ENCODE measurements around the gene PSMD13.

The PSMD13 gene

GRCh38 chr11:208181-208916 is 28.4 kb upstream of the PSMD13 start:
- peak overlapping the region; percentile 91 for H3K4me3 ChIP-seq
- peaks cover 6% of the 10 kb centered on the region for H3K4me1 ChIP-seq
- H3K36me3 ChIP-seq (replicated peaks), result peaks cover 54% of the 10 kb centered on the region
- H3K27me3 ChIP-seq (ENCODE audit: low read depth), result no peaks in the 10 kb centered on the region
- in situ Hi-C loops (cut with MboI; ENCODE audit: low sequenced_read_pairs), result no loop called here
- H3K9me3 ChIP-seq, result no peaks in the 10 kb centered on the region
- DNase-seq (ENCODE audit: low spot score in 2 of 2), result peak; percentile 63 to 81

DNA sequence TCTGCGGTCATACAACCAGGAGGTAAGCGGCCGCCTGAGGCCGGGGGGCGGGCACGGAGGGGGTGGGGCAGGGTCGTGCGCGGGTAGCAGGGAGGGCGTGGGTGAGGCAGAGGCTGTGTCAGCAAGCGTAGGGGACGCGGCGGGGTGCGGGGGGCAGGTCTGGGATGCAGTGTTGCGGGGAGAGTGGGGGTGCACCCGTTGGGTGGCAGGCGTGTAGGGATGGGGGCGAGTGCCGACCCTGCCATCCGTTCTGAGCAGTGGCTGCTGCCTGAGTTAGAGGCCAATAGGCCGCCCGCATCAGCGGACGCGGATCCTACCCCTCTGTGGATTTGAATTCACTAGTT is 27.9 kb upstream of the PSMD13 start:
- Histone ChIP-seq H3K27me3 (ENCODE audit: low read depth) (no peaks in the 10 kb centered on the region), H3K4me3 (peak overlapping the region; percentile 91), H3K36me3 (replicated peaks) (peaks cover 58% of the 10 kb centered on the region), H3K4me1 (peaks cover 6% of the 10 kb centered on the region), H3K9me3 (no peaks in the 10 kb centered on the region)
- in situ Hi-C loops (cut with MboI; ENCODE audit: low sequenced_read_pairs), result no loop called here
- DNase-seq (ENCODE audit: low spot score in 2 of 2), result no peak

GRCh38 chr11:209275-210121 is 27.3 kb upstream of the PSMD13 start:
- Histone ChIP-seq H3K36me3 (replicated peaks) (peaks cover 62% of the 10 kb centered on the region), H3K4me3 (peak overlapping the region; percentile 91), H3K4me1 (peaks cover 6% of the 10 kb centered on the region), H3K9me3 (no peaks in the 10 kb centered on the region), H3K27me3 (ENCODE audit: low read depth) (no peaks in the 10 kb centered on the region)
- DNase-seq (ENCODE audit: low spot score in 2 of 2), result peak in 1 of 2 experiments; percentile 16
- in situ Hi-C loops (cut with MboI; ENCODE audit: low sequenced_read_pairs), result no loop called here

GRCh38 chr11:210122-210802 is 26.5 kb upstream of the PSMD13 start:
- DNase-seq (ENCODE audit: low spot score in 2 of 2), result peak in 1 of 2 experiments; percentile 5
- in situ Hi-C loops (cut with MboI; ENCODE audit: low sequenced_read_pairs), result no loop called here
- Histone ChIP-seq H3K4me3 (no peak overlapping the region), H3K4me1 (peaks cover 6% of the 10 kb centered on the region), H3K27me3 (ENCODE audit: low read depth) (no peaks in the 10 kb centered on the region), H3K9me3 (no peaks in the 10 kb centered on the region), H3K36me3 (replicated peaks) (peaks cover 65% of the 10 kb centered on the region)

DNA sequence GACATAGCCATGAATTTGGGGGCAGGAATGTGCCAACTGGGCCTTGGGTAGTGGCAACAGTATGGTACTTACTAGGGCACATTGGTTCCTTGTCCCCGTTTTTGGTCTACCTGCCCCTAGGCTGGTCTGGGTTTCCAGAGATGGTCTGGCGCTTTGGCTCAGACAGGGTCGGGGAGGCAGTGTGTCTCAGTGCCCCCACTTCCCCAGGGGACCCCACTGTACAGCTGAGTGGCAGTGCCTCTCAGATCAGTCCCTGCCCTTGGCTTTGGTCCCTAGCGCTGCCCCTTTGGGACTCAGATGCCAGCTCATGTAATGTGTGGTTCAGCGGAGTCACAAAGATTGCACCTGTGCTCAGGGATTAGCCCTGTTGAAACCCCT is 26.0 kb upstream of the PSMD13 start:
- H3K9me3 ChIP-seq, result no peaks in the 10 kb centered on the region
- in situ Hi-C loops (cut with MboI; ENCODE audit: low sequenced_read_pairs), result no loop called here
- no peak for DNase-seq (ENCODE audit: low spot score in 2 of 2)
- peaks cover 65% of the 10 kb centered on the region for H3K36me3 ChIP-seq (replicated peaks)
- H3K4me1 ChIP-seq, result peaks cover 6% of the 10 kb centered on the region
- H3K4me3 ChIP-seq, result no peak overlapping the region
- no peaks in the 10 kb centered on the region for H3K27me3 ChIP-seq (ENCODE audit: low read depth)

GRCh38 chr11:211295-211694 is 25.5 kb upstream of the PSMD13 start:
- peaks cover 66% of the 10 kb centered on the region for H3K36me3 ChIP-seq (replicated peaks)
- in situ Hi-C loops (cut with MboI; ENCODE audit: low sequenced_read_pairs), result no loop called here
- no peaks in the 10 kb centered on the region for H3K27me3 ChIP-seq (ENCODE audit: low read depth)
- H3K4me1 ChIP-seq, result peaks cover 6% of the 10 kb centered on the region
- no peak overlapping the region for H3K4me3 ChIP-seq
- no peaks in the 10 kb centered on the region for H3K9me3 ChIP-seq
- no peak for DNase-seq (ENCODE audit: low spot score in 2 of 2)

DNA sequence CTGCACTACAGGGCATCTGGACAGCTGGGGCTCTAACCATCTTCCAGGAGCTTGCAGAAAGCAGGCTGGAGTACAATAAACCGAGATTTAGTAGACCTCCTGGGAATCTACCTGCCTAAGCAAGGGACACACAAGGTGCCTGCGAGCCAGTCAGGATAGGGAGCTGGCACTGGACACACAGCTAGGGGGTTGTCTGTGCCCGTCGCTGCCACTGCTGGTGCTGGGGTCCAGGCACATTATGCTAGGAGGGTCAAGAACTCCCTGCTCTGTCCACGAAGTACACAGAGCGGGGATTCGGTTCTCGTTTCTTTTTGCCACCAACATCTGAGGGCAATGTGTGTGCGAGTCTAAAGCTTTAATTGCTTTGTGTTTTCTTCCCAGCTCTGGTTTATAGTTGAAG is 25.0 kb upstream of the PSMD13 start:
- Histone ChIP-seq H3K27me3 (ENCODE audit: low read depth) (no peaks in the 10 kb centered on the region), H3K9me3 (no peaks in the 10 kb centered on the region), H3K4me3 (no peak overlapping the region), H3K4me1 (peaks cover 6% of the 10 kb centered on the region), H3K36me3 (replicated peaks) (peaks cover 66% of the 10 kb centered on the region)
- in situ Hi-C loops (cut with MboI; ENCODE audit: low sequenced_read_pairs), result no loop called here
- DNase-seq (ENCODE audit: low spot score in 2 of 2), result no peak

- in situ Hi-C loops (cut with MboI; ENCODE audit: low sequenced_read_pairs), result no loop called here
- Histone ChIP-seq H3K27me3 (ENCODE audit: low read depth) (no peaks in the 10 kb centered on the region), H3K36me3 (replicated peaks) (peaks cover 66% of the 10 kb centered on the region), H3K4me3 (no peak overlapping the region), H3K9me3 (no peaks in the 10 kb centered on the region), H3K4me1 (peaks cover 6% of the 10 kb centered on the region)
- DNase-seq (ENCODE audit: low spot score in 2 of 2), result no peak
These were observed 24.4 kb upstream of the PSMD13 start for GRCh38 chr11:212150-213100.

DNA sequence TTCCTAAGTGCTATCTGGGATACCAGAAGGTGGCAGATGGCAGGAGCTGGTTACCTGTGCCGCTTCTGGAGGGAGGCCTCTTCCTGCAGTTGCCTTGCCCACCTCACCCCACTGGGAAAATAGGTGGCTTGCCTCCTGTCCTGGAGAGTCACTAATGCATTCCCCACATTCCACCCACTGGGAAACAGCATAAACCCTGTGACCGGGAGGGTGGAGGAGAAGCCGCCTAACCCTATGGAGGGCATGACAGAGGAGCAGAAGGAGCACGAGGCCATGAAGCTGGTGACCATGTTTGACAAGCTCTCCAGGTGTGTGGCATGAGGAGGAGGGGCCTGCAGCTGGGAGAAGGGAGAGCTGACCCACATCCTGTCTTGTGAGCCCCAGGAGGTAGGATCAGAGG is 23.7 kb upstream of the PSMD13 start:
- no peak overlapping the region for H3K4me3 ChIP-seq
- no peaks in the 10 kb centered on the region for H3K9me3 ChIP-seq
- no peak for DNase-seq (ENCODE audit: low spot score in 2 of 2)
- no peaks in the 10 kb centered on the region for H3K27me3 ChIP-seq (ENCODE audit: low read depth)
- H3K36me3 ChIP-seq (replicated peaks), result peaks cover 66% of the 10 kb centered on the region
- in situ Hi-C loops (cut with MboI; ENCODE audit: low sequenced_read_pairs), result no loop called here
- peaks cover 6% of the 10 kb centered on the region for H3K4me1 ChIP-seq

- Histone ChIP-seq H3K36me3 (replicated peaks) (peaks cover 66% of the 10 kb centered on the region), H3K4me3 (no peak overlapping the region), H3K4me1 (peaks cover 6% of the 10 kb centered on the region), H3K9me3 (no peaks in the 10 kb centered on the region), H3K27me3 (ENCODE audit: low read depth) (no peaks in the 10 kb centered on the region)
- DNase-seq (ENCODE audit: low spot score in 2 of 2), result no peak
- in situ Hi-C loops (cut with MboI; ENCODE audit: low sequenced_read_pairs), result no loop called here
These were observed 22.7 kb upstream of the PSMD13 start for GRCh38 chr11:214083-214482.

GRCh38 chr11:215581-216037 is 21.2 kb upstream of the PSMD13 start:
- in situ Hi-C loops (cut with MboI; ENCODE audit: low sequenced_read_pairs), result no loop called here
- Histone ChIP-seq H3K4me1 (no peaks in the 10 kb centered on the region), H3K9me3 (no peaks in the 10 kb centered on the region), H3K27me3 (ENCODE audit: low read depth) (no peaks in the 10 kb centered on the region), H3K4me3 (no peak overlapping the region), H3K36me3 (replicated peaks) (peaks cover 54% of the 10 kb centered on the region)
- DNase-seq (ENCODE audit: low spot score in 2 of 2), result peak in 1 of 2 experiments; percentile 6

- DNase-seq (ENCODE audit: low spot score in 2 of 2), result peak in 1 of 2 experiments; percentile 7
- in situ Hi-C loops (cut with MboI; ENCODE audit: low sequenced_read_pairs), result no loop called here
- Histone ChIP-seq H3K9me3 (no peaks in the 10 kb centered on the region), H3K27me3 (ENCODE audit: low read depth) (no peaks in the 10 kb centered on the region), H3K36me3 (replicated peaks) (peaks cover 47% of the 10 kb centered on the region), H3K4me1 (no peaks in the 10 kb centered on the region), H3K4me3 (no peak overlapping the region)
These were observed 20.4 kb upstream of the PSMD13 start for GRCh38 chr11:216081-216974.
